K562 (cell line): ENCODE results near the gene SOWAHC. TPM values are rescaled to one million over a fixed set of nuclear protein-coding genes. Genes with fewer than 3 reads are reported as not detected.

Experiments used
- EP300 ChIP-seq: IDR thresholded peaks from 2 replicates; pipeline ENCODE4 v1.6.1; 2012; ENCODE audit warnings: low read length, improper control_type of control experiment
- FOS ChIP-seq: IDR thresholded peaks from 3 replicates; pipeline ENCODE4 v1.6.1; 2011; ENCODE audit not compliant: insufficient read length; ENCODE audit errors: extremely low read depth
- LARP7 ChIP-seq: fragments of 450-650 bp; IDR thresholded peaks from 2 replicates; pipeline ENCODE4 v1.6.1; 2016
- ZC3H11A ChIP-seq: IDR thresholded peaks from 2 replicates; pipeline ENCODE4 v1.6.1; 2012; ENCODE audit warnings: low read depth, low read length, improper control_type of control experiment
- ZNF444 ChIP-seq: fragments of 250-450 bp; sonication (Bioruptor Pico); IDR thresholded peaks from 2 replicates; pipeline ENCODE4 v1.4.0; 2020; ENCODE audit warnings: mild to moderate bottlenecking, moderate library complexity
- polyA plus RNA-seq, 8 experiments: library from polyadenylated mRNA; depleted of rRNA in 4 of 8; stranded (reverse) in 5 of 8; unstranded in 3 of 8; fragments of >200 nt; fragmentation: Nextera tagmentation in 2 of 8; fragmentation: Illumina TruSeq in 1 of 8; extraction: Ambion mirVana in 2 of 8; extraction: Trizol in 1 of 8; gene quantifications; 2 replicates each; pipeline versions ENCODE4 v1.2.1 to v1.2.3, GENCODE V29; 2011 to 2014; ENCODE audit warnings: inconsistent platforms in 1 of 8, missing spikeins in 1 of 8
- total RNA-seq, 7 experiments: library from RNA; depleted of rRNA in 6 of 7; stranded (reverse); fragments of >200 nt in 6 of 7; fragmentation: Illumina TruSeq in 2 of 7; extraction: Trizol in 2 of 7; gene quantifications; 2 replicates each; pipeline versions ENCODE4 v1.2.1 to v1.2.3, GENCODE V29; 2011 to 2021; ENCODE audit warnings: low replicate concordance in 1 of 7
- TF ChIP-seq, protein P1 (sequence below): fragments of 200-800 bp; sonication (Bioruptor generic); IDR thresholded peaks from 2 replicates; pipeline ENCODE4 v1.6.1; 2016; ENCODE audit warnings: missing genetic modification characterization, missing compliant biosample characterization
- TF ChIP-seq, protein P2 (sequence below): fragments of 450-650 bp; IDR thresholded peaks from 2 replicates; pipeline ENCODE4 v1.6.1; 2016; ENCODE audit warnings: antibody characterized with exemption

The SOWAHC gene
- total and polyA plus RNA-seq, 9 of the 15 experiments (the other 6 are each of a cell fraction or from before 2014, with no cell fraction given) = 0.04 TPM; not detected in 8

DNA sequence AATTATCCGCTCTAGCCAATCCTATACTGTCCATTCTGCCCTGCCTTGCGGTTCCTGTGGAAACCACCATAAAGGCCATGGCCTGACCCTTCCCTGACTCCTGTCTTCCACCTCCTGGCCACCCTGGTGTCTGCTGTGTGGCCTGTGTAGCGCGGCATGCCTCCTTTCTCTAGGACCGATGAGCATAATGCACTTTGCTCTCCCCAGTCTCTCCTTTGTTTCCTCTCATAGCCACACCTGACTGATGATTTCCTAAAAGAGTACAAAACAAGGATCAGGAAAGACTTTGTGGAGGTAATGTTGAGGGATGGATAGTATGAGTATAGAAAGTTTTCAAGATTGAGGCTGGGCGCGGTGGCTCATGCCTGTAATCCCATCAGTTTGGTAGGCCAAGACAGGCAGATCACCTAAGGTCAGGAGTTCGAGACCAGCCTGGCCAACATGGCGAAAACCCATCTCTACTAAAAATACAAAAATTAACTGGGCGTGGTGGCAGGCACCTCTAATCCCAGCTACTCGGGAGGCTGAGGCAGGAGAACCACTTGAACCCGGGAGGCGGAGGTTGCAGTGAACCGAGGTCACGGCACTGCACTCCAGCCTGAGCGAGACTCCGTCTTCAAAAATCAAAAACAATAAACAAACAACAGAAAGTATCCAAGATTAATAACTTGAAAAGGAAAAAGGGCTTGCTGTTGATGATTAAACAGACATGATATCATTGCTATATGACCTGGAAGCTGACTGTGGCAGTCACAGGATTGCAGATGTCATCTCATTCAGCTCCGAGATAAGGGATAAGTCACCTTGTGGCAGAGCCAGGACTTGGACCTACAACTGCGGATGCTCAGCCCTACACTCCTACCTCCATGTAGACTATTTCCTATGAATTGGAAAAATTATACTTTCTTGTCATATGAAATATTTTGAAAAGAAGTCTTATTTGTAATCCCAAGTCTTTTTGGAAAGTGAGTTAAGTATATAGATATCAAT lies 16.6 kb downstream of the SOWAHC start (continued):
- TF ChIP-seq, protein P1, sequence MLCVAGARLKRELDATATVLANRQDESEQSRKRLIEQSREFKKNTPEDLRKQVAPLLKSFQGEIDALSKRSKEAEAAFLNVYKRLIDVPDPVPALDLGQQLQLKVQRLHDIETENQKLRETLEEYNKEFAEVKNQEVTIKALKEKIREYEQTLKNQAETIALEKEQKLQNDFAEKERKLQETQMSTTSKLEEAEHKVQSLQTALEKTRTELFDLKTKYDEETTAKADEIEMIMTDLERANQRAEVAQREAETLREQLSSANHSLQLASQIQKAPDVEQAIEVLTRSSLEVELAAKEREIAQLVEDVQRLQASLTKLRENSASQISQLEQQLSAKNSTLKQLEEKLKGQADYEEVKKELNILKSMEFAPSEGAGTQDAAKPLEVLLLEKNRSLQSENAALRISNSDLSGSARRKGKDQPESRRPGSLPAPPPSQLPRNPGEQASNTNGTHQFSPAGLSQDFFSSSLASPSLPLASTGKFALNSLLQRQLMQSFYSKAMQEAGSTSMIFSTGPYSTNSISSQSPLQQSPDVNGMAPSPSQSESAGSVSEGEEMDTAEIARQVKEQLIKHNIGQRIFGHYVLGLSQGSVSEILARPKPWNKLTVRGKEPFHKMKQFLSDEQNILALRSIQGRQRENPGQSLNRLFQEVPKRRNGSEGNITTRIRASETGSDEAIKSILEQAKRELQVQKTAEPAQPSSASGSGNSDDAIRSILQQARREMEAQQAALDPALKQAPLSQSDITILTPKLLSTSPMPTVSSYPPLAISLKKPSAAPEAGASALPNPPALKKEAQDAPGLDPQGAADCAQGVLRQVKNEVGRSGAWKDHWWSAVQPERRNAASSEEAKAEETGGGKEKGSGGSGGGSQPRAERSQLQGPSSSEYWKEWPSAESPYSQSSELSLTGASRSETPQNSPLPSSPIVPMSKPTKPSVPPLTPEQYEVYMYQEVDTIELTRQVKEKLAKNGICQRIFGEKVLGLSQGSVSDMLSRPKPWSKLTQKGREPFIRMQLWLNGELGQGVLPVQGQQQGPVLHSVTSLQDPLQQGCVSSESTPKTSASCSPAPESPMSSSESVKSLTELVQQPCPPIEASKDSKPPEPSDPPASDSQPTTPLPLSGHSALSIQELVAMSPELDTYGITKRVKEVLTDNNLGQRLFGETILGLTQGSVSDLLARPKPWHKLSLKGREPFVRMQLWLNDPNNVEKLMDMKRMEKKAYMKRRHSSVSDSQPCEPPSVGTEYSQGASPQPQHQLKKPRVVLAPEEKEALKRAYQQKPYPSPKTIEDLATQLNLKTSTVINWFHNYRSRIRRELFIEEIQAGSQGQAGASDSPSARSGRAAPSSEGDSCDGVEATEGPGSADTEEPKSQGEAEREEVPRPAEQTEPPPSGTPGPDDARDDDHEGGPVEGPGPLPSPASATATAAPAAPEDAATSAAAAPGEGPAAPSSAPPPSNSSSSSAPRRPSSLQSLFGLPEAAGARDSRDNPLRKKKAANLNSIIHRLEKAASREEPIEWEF (CRISPR knock-in tag) = no peak
- TF ChIP-seq ZC3H11A (no peak), ZNF444 (CRISPR knock-in tag) (no peak), FOS (no peak), EP300 (no peak), LARP7 (no peak)
- TF ChIP-seq, protein P2, sequence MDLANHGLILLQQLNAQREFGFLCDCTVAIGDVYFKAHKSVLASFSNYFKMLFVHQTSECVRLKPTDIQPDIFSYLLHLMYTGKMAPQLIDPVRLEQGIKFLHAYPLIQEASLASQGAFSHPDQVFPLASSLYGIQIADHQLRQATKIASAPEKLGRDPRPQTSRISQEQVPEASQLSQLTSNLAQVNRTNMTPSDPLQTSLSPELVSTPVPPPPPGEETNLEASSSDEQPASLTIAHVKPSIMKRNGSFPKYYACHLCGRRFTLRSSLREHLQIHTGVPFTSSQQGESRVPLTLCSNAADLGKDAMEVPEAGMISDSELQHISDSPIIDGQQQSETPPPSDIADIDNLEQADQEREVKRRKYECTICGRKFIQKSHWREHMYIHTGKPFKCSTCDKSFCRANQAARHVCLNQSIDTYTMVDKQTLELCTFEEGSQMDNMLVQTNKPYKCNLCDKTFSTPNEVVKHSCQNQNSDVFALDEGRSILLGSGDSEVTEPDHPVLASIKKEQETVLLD = no peak
